Type B pancreatic cell (in vitro differentiated cells): ENCODE measurements around the gene UNC45A. TPM values are rescaled to one million over a fixed set of nuclear protein-coding genes. Genes with fewer than 3 reads are reported as not detected.
"Not testable (repeated sequence)": the region's sequence is repeated elsewhere in the genome, so short reads cannot be mapped to it uniquely, and the experiment has no call there.

Experiments
- DNase-seq: peaks from one replicate; pipeline ENCODE4 v3.0.0; 2021; ENCODE audit warnings: mixed read lengths; ENCODE audit not compliant: unreplicated experiment; ENCODE audit errors: extremely low spot score
- H3K27ac Mint-ChIP-seq: 2 replicates; pipeline ENCODE4 v1.8.0; 2021; ENCODE audit warnings: mild to moderate bottlenecking, mixed read lengths
- H3K27me3 Mint-ChIP-seq: 2 replicates; pipeline ENCODE4 v1.8.0; 2021; ENCODE audit warnings: mixed read lengths
- H3K36me3 Mint-ChIP-seq: 2 replicates; pipeline ENCODE4 v1.8.0; 2021; ENCODE audit warnings: mixed read lengths
- H3K4me1 Mint-ChIP-seq: one replicate; pipeline ENCODE4 v1.8.0; 2021; ENCODE audit warnings: mixed read lengths; ENCODE audit not compliant: unreplicated experiment
- H3K4me3 Mint-ChIP-seq: 2 replicates; pipeline ENCODE4 v1.8.0; 2021; ENCODE audit warnings: mild to moderate bottlenecking, mixed read lengths
- H3K9me3 Mint-ChIP-seq: 2 replicates; pipeline ENCODE4 v1.8.0; 2021; ENCODE audit warnings: mixed read lengths
- CTCF ChIP-seq: fragments of 200-600 bp; sonication (generic); conservative IDR thresholded peaks from 2 replicates; pipeline ENCODE4 v1.5.0; 2021; ENCODE audit warnings: antibody characterized with exemption, mild to moderate bottlenecking
- total RNA-seq: library from RNA; stranded (reverse); gene quantifications from 2 replicates; pipeline ENCODE4 v1.2.1, GENCODE V29; 2021; ENCODE audit warnings: low replicate concordance

Gene UNC45A
- total RNA-seq, 1 donor from 2014 or later = 78.9 TPM

- Mint-ChIP-seq H3K4me3 (no peak overlapping the region), H3K4me1 (no peaks in the 10 kb centered on the region), H3K36me3 (peaks cover 12% of the 10 kb centered on the region), H3K27ac (no peak overlapping the region), H3K27me3 (no peaks in the 10 kb centered on the region), H3K9me3 (no peaks in the 10 kb centered on the region)
- no peak for TF ChIP-seq CTCF
- no peak for DNase-seq
Measured at GRCh38 chr15:90917569-90917968, 17.5 kb upstream of the UNC45A start.

- Mint-ChIP-seq H3K4me1 (no peaks in the 10 kb centered on the region), H3K9me3 (no peaks in the 10 kb centered on the region), H3K27me3 (no peaks in the 10 kb centered on the region), H3K36me3 (peaks cover 12% of the 10 kb centered on the region), H3K27ac (no peak overlapping the region), H3K4me3 (no peak overlapping the region)
- no peak for DNase-seq
- no peak for TF ChIP-seq CTCF
Measured at GRCh38 chr15:90918034-90918788, 16.9 kb upstream of the UNC45A start.

- TF ChIP-seq CTCF = no peak
- DNase-seq = no peak
- no peaks in the 10 kb centered on the region for H3K27me3 Mint-ChIP-seq
- no peak overlapping the region for H3K27ac Mint-ChIP-seq
- H3K9me3 Mint-ChIP-seq = no peaks in the 10 kb centered on the region
- H3K36me3 Mint-ChIP-seq = peaks cover 12% of the 10 kb centered on the region
- H3K4me3 Mint-ChIP-seq = no peak overlapping the region
- no peaks in the 10 kb centered on the region for H3K4me1 Mint-ChIP-seq
Measured at GRCh38 chr15:90918835-90919234, 16.2 kb upstream of the UNC45A start.

- no peaks in the 10 kb centered on the region for H3K4me1 Mint-ChIP-seq
- TF ChIP-seq CTCF = no peak
Measured at GRCh38 chr15:90921887-90922286, 13.2 kb upstream of the UNC45A start.

GRCh38 chr15:90922712-90923322 is 12.3 kb upstream of the UNC45A start:
- not testable (repeated sequence) for H3K36me3 Mint-ChIP-seq, H3K9me3 Mint-ChIP-seq, DNase-seq, H3K4me3 Mint-ChIP-seq, H3K27me3 Mint-ChIP-seq, H3K4me1 Mint-ChIP-seq, H3K27ac Mint-ChIP-seq

More at GRCh38 chr15:90921887-90922286, 13.2 kb upstream of the UNC45A start:
- no peaks in the 10 kb centered on the region for H3K27me3 Mint-ChIP-seq
- H3K4me3 Mint-ChIP-seq = no peak overlapping the region
- H3K27ac Mint-ChIP-seq = no peak overlapping the region
- H3K36me3 Mint-ChIP-seq = peaks cover 8% of the 10 kb centered on the region
- H3K9me3 Mint-ChIP-seq = no peaks in the 10 kb centered on the region
- DNase-seq = no peak

- Mint-ChIP-seq H3K27me3 (no peaks in the 10 kb centered on the region), H3K27ac (no peak overlapping the region), H3K9me3 (no peaks in the 10 kb centered on the region), H3K4me1 (no peaks in the 10 kb centered on the region), H3K36me3 (peaks cover 5% of the 10 kb centered on the region), H3K4me3 (no peak overlapping the region)
- no peak for TF ChIP-seq CTCF
- DNase-seq = no peak
Measured at GRCh38 chr15:90924375-90924774, 10.7 kb upstream of the UNC45A start.

- not testable (repeated sequence) for H3K4me1 Mint-ChIP-seq, H3K27ac Mint-ChIP-seq, DNase-seq, H3K9me3 Mint-ChIP-seq, H3K36me3 Mint-ChIP-seq, H3K27me3 Mint-ChIP-seq, H3K4me3 Mint-ChIP-seq
Measured at GRCh38 chr15:90926766-90927165, 8.3 kb upstream of the UNC45A start.

- H3K4me1 Mint-ChIP-seq = peaks cover 12% of the 10 kb centered on the region
- H3K9me3 Mint-ChIP-seq, H3K27ac Mint-ChIP-seq, H3K4me3 Mint-ChIP-seq, H3K36me3 Mint-ChIP-seq, H3K27me3 Mint-ChIP-seq, DNase-seq: not testable (repeated sequence)
Measured at GRCh38 chr15:90928106-90928505, 7.0 kb upstream of the UNC45A start.
